Thyroid gland (tissue), 4 donors: ENCODE measurements around the gene GDI2. TPM values are rescaled to one million over a fixed set of nuclear protein-coding genes. Genes with fewer than 3 reads are reported as not detected.

Experiments
- DNase-seq, 2 donors: peaks; one replicate each; pipeline ENCODE4 v3.0.0-alpha.2; 2019
- H3K27ac ChIP-seq, 3 donors: fragments of 200-600 bp; sonication (generic); 1 replicate in 2 of 3; 2 replicates in 1 of 3; pipeline ENCODE4 v1.5.1; 2016 to 2019; ENCODE audit warnings: mild to moderate bottlenecking in 1 of 3, moderate library complexity in 1 of 3
- H3K27me3 ChIP-seq: fragments of 200-600 bp; sonication (generic); one replicate; pipeline ENCODE4 v1.5.1; 2019
- H3K36me3 ChIP-seq, 2 donors: fragments of 200-600 bp; sonication (generic); one replicate each; pipeline ENCODE4 v1.5.1; 2016 to 2019
- H3K4me1 ChIP-seq, 2 donors: fragments of 200-600 bp; sonication (generic); one replicate each; pipeline ENCODE4 v1.5.1; 2017 to 2019
- H3K4me3 ChIP-seq, 3 donors: fragments of 200-600 bp; sonication (generic); replicated peaks in 1 of 3; 1 replicate in 2 of 3; 2 replicates in 1 of 3; pipeline ENCODE4 v1.5.1; 2016; ENCODE audit warnings: mild to moderate bottlenecking in 1 of 3
- H3K9me3 ChIP-seq: fragments of 200-600 bp; sonication (generic); one replicate; pipeline ENCODE4 v1.5.1; 2017
- CTCF ChIP-seq, 6 experiments: fragments of 200-600 bp in 3 of 6; fragments of 450-650 bp in 3 of 6; sonication (generic) in 3 of 6; IDR thresholded peaks; one replicate each; pipeline ENCODE4 v1.5.1; 2016 to 2019; ENCODE audit warnings: antibody characterized with exemption in 6 of 6, mild to moderate bottlenecking in 2 of 6, inconsistent platforms in 1 of 6, moderate library complexity in 1 of 6
- POLR2A ChIP-seq, 2 donors: fragments of 450-650 bp; IDR thresholded peaks; one replicate each; pipeline ENCODE4 v1.6.1; 2017; ENCODE audit warnings: antibody characterized with exemption in 2 of 2, mild to moderate bottlenecking in 2 of 2, moderate library complexity in 1 of 2
- WGBS, 2 donors: methylation state at CpG; one replicate each; pipeline ENCODE4 v1.1.5; 2017; 5-methylcytosine and 5-hydroxymethylcytosine counted together
- intact Hi-C: fragments of 100-400 bp; cut with DNase I; formaldehyde crosslinking; loops from one replicate; pipeline ENCODE4 v1.15.1; 2023
- total RNA-seq, 4 donors: library from RNA; depleted of rRNA; stranded (reverse); fragments of >200 nt; gene quantifications; one replicate each; pipeline ENCODE4 v1.2.3, GENCODE V29; 2016

Gene GDI2
- total RNA-seq, 4 donors from 2014 or later, result 189 to 281 (median 236) TPM

DNA sequence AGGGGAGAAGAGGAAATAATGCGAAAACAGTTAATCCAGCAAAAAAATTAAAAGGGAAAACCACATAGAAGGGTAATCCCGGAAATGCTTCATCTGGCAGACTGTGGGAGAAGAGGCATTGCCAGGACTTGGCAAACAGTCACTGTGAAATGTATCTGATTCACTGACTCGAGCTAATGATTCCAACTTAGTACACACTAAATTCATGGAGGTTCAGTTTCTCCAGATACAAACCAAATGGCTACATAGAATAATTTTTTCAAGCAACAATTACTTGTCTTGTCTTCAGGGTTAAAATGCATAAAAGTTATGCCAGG lies 36.4 kb downstream of the GDI2 start:
- no peak overlapping the region for H3K4me3 ChIP-seq
- no peaks in the 10 kb centered on the region for H3K9me3 ChIP-seq
- peaks cover 29 to 31% of the 10 kb centered on the region in 2 donors for H3K4me1 ChIP-seq
- peaks cover 0 to 5% of the 10 kb centered on the region in 2 donors for H3K36me3 ChIP-seq
- H3K27ac ChIP-seq, result peak overlapping the region in 1 of 3 donors; percentile 45
- intact Hi-C loops, result no loop called here
- no peaks in the 10 kb centered on the region for H3K27me3 ChIP-seq
- TF ChIP-seq POLR2A (IDR thresholded peaks at IDR 0.05) (no peak), CTCF (IDR thresholded peaks at IDR 0.05) (no peak)
- 60 to 67% methylated on average over 3 of the region's 3 CpGs for WGBS, 2 donors
- DNase-seq, result peak in 1 of 2 donors; percentile 18

- Histone ChIP-seq H3K9me3 (no peaks in the 10 kb centered on the region), H3K27ac (peak overlapping the region in 1 of 3 donors; percentile 45), H3K4me1 (peaks cover 29 to 31% of the 10 kb centered on the region in 2 donors), H3K36me3 (peaks cover 0 to 5% of the 10 kb centered on the region in 2 donors), H3K27me3 (no peaks in the 10 kb centered on the region), H3K4me3 (no peak overlapping the region)
- intact Hi-C loops, result no loop called here
- DNase-seq, result no peak
- WGBS, 2 donors, result 72 to 87% methylated on average over 7 of the region's 7 CpGs
- TF ChIP-seq CTCF (IDR thresholded peaks at IDR 0.05), result no peak
- TF ChIP-seq POLR2A (IDR thresholded peaks at IDR 0.05), result no peak
Measured at GRCh38 chr10:5776136-5776880, 36.9 kb downstream of the GDI2 start.

DNA sequence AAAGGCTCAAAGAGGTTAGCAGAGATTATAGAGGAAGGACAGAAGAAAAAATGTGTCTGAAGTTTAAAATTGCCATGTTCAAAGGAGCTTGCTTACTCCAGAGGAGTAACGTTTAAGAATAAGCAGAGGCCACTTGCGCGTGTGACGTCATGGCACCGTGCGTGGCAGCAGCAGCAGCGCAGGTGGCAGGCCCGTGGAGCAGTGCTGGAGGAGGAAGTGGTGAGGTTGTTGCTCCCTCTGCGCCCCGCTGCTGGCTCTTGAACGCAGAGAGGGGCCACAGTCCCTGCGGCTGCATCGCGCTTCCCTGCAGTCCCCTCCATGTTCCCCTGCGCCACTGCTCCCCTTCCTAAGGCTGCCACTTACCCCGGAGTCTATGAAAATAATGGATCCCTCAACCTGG lies 37.5 kb downstream of the GDI2 start:
- no peak for TF ChIP-seq CTCF (IDR thresholded peaks at IDR 0.05)
- no peak for TF ChIP-seq POLR2A (IDR thresholded peaks at IDR 0.05)
- Histone ChIP-seq H3K4me1 (peaks cover 29 to 31% of the 10 kb centered on the region in 2 donors), H3K36me3 (peaks cover 0 to 5% of the 10 kb centered on the region in 2 donors), H3K27me3 (no peaks in the 10 kb centered on the region), H3K9me3 (no peaks in the 10 kb centered on the region), H3K4me3 (no peak overlapping the region), H3K27ac (peak overlapping the region in 1 of 3 donors; percentile 45)
- 81 to 83% methylated on average over 16 of the region's 16 CpGs for WGBS, 2 donors
- intact Hi-C loops, result no loop called here
- DNase-seq, result peak in 1 of 2 donors; percentile 10

GRCh38 chr10:5774987-5775620 lies 38.1 kb downstream of the GDI2 start:
- peak overlapping the region in 1 of 3 donors; percentile 28 for H3K27ac ChIP-seq
- peak; percentile 63 to 65 for DNase-seq
- H3K4me3 ChIP-seq, result no peak overlapping the region
- peaks cover 0 to 5% of the 10 kb centered on the region in 2 donors for H3K36me3 ChIP-seq
- H3K4me1 ChIP-seq, result peaks cover 29 to 31% of the 10 kb centered on the region in 2 donors
- no peaks in the 10 kb centered on the region for H3K27me3 ChIP-seq
- H3K9me3 ChIP-seq, result no peaks in the 10 kb centered on the region
- no peak for TF ChIP-seq CTCF (IDR thresholded peaks at IDR 0.05)
- TF ChIP-seq POLR2A (IDR thresholded peaks at IDR 0.05), result no peak
- 51 to 56% methylated on average over 8 of the region's 8 CpGs for WGBS, 2 donors
- intact Hi-C loops, result no loop called here

DNA sequence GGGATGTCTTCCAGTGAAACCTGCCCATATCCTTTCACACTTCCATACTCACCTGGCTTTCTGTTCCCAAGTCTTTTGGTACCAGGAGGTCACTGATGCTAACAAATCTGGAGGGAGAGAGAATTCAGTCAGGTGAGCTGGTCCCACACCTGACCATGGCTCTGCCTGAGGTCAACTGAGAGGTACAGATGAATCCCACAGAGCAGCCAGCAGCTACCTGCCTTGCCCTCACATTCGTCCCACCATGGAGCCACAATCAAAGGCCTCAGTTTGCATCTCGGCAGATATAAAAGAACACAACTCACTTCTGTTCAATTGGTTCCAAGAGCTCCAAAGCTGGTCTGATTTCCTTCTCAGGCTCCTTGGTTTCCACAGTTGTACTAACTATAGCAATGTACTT lies 47.0 kb downstream of the GDI2 start:
- peaks cover 0 to 13% of the 10 kb centered on the region in 2 donors for H3K4me1 ChIP-seq
- no peak overlapping the region for H3K4me3 ChIP-seq
- no peaks in the 10 kb centered on the region for H3K27me3 ChIP-seq
- TF ChIP-seq POLR2A (IDR thresholded peaks at IDR 0.05), result no peak
- no peak for TF ChIP-seq CTCF (IDR thresholded peaks at IDR 0.05)
- no peak overlapping the region for H3K27ac ChIP-seq
- H3K9me3 ChIP-seq, result no peaks in the 10 kb centered on the region
- DNase-seq, result no peak
- intact Hi-C loops, result no loop called here
- peaks cover 29 to 41% of the 10 kb centered on the region in 2 donors for H3K36me3 ChIP-seq
- WGBS, 2 donors, result 90 to 100% methylated on average over 2 of the region's 2 CpGs
